ENCODE measurements around the gene RTEL1.

GRCh38 chr20:63692436-63693082, 34.4 kb downstream of the RTEL1 start:
- TF ChIP-seq JUN (IDR thresholded peaks at IDR 0.05; ENCODE audit: borderline replicate concordance, low read depth, low read length) = no peak
- TF ChIP-seq JUN (CRISPR knock-in tag; IDR thresholded peaks at IDR 0.05; ENCODE audit: borderline replicate concordance) = no peak
- no peak for TF ChIP-seq POLR2AphosphoS5 (IDR thresholded peaks at IDR 0.05; ENCODE audit: control insufficient read depth, insufficient read depth, low read depth, low read length)
- no peak for TF ChIP-seq CTCF (IDR thresholded peaks at IDR 0.05 in 2 of 3, conservative IDR thresholded peaks at IDR 0.05 in 1 of 3; ENCODE audit: insufficient read depth in 2 of 3, low read depth in 1 of 3, low read length in 3 of 3)
- TF ChIP-seq HCFC1 (IDR thresholded peaks at IDR 0.05; ENCODE audit: low read depth, low read length) = no peak
- TF ChIP-seq CBX5 (IDR thresholded peaks at IDR 0.05; ENCODE audit: borderline replicate concordance, low read depth) = no peak
- no peak for TF ChIP-seq EP300 (IDR thresholded peaks at IDR 0.05; ENCODE audit: low read length)
- 0 out of 2 replicates have a peak, but pooled peaks have one; percentile 26 for TF ChIP-seq POLR2A (conservative IDR thresholded peaks at IDR 0.05)
- no peak for TF ChIP-seq KDM1A (IDR thresholded peaks at IDR 0.05)
- no peak for TF ChIP-seq YY1 (IDR thresholded peaks at IDR 0.05; ENCODE audit: borderline replicate concordance in 1 of 3, control insufficient read depth in 1 of 3, extremely low read depth in 1 of 3, insufficient read depth in 3 of 3, insufficient read length in 1 of 3, insufficient replicate concordance in 2 of 3, low read depth in 1 of 3, low read length in 2 of 3)
- no peak for TF ChIP-seq NCOA2 (IDR thresholded peaks at IDR 0.05; ENCODE audit: partially characterized antibody in 2 of 2)
- TF ChIP-seq SP1 (CRISPR knock-in tag; IDR thresholded peaks at IDR 0.05) = no peak
- TF ChIP-seq MEIS2 (IDR thresholded peaks at IDR 0.05; ENCODE audit: partially characterized antibody) = no peak
- TF ChIP-seq, protein P1, sequence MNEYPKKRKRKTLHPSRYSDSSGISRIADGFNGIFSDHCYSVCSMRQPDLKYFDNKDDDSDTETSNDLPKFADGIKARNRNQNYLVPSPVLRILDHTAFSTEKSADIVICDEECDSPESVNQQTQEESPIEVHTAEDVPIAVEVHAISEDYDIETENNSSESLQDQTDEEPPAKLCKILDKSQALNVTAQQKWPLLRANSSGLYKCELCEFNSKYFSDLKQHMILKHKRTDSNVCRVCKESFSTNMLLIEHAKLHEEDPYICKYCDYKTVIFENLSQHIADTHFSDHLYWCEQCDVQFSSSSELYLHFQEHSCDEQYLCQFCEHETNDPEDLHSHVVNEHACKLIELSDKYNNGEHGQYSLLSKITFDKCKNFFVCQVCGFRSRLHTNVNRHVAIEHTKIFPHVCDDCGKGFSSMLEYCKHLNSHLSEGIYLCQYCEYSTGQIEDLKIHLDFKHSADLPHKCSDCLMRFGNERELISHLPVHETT (CRISPR knock-in tag; conservative IDR thresholded peaks at IDR 0.05 in 1 of 2, IDR thresholded peaks at IDR 0.05 in 1 of 2) = no peak
- TF ChIP-seq RAD21 (CRISPR knock-in tag; conservative IDR thresholded peaks at IDR 0.05 in 1 of 2, IDR thresholded peaks at IDR 0.05 in 1 of 2) = no peak
